ENCODE results near the gene SSU72. TPM values are rescaled to one million over a fixed set of nuclear protein-coding genes. Genes with fewer than 3 reads are reported as not detected.
"Not testable (repeated sequence)": the region's sequence is repeated elsewhere in the genome, so short reads cannot be mapped to it uniquely, and the experiment has no call there.

The SSU72 gene
- total RNA-seq, 1 donor from 2014 or later: 116 TPM

DNA sequence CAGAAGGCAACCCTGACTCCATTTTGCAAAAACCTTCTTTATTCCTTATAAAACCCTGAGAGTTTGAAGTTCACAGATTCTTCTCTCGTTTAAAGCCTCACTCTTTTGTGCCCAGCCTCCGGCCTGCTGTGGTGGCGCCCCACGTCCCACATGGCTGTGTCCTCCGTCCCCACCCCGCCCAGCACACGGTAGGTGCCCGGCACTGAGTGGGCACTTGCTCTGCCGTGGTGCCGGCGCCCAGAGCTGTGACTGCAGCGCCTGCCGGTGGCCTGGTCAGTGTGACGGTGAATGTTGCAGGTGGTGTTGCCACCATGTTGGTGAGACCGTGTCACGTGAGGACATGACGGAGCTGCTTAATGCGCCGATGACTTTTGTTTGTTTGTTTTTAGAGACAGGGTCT, 53.3 kb downstream of the SSU72 start:
- ATAC-seq: no peak
- intact Hi-C loops (cut with DNase I): no loop called here
- DNase-seq (ENCODE audit: missing footprints): peak; percentile 14

DNA sequence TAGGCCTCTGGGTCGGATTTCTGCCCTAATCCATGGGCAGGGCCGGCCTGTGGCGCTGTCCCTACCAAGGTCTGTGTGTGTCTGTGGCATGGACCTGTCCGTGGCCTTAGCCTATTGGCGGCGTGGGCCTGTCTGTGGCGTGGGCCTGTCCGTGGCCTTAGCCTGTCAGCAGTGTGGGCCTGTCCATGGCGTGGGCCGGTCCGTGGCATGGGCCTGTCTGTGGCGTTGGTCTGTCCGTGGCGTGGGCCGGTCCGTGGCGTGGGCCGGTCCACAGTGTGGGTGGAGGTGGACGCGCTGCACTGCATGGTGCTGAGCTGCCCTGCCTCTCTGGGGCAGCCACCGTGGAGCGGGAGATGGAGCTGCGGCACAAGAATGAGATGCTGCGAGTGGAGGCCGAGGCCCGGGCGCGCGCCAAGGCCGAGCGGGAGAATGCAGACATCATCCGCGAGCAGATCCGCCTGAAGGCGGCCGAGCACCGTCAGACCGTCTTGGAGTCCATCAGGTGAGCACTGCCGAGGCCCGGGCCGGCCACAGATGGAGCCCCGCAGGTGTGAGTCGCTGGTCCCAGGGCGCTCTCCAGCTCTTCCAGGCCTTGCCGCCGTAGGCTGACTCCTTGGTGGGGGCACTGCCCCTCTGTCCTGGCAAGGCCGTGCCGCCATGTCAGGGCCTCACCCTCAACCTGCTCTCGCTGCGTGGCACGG, 54.7 kb downstream of the SSU72 start:
- intact Hi-C loops (cut with DNase I): loop anchor here (10.0 kb wide), 1 partner anchor 55 kb away; the partner anchor contains the start of gene SSU72
- ATAC-seq: not testable (repeated sequence)
- peak; percentile 45 for DNase-seq (ENCODE audit: missing footprints)

DNA sequence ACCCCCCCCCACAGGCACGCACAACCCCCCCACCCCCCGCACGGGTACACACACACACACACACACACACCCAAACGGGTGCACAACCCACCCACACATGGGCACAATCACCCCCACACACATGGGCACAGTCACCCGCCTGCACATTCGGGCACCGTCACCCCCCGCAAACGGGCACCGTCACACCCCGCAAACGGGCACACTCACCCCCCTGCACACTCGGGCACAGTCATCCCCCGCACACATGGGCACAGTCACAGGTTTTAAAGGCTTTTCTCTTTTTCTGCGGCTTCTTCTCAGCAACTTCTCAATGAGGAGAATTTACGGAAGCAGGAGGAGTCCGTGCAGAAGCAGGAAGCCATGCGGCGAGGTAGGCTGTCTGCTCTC, 56.0 kb downstream of the SSU72 start:
- intact Hi-C loops (cut with DNase I): loop anchor here (10.0 kb wide), 1 partner anchor 56 kb away; the partner anchor contains the start of gene SSU72
- ATAC-seq: not testable (repeated sequence)
- DNase-seq (ENCODE audit: missing footprints): peak; percentile 27

DNA sequence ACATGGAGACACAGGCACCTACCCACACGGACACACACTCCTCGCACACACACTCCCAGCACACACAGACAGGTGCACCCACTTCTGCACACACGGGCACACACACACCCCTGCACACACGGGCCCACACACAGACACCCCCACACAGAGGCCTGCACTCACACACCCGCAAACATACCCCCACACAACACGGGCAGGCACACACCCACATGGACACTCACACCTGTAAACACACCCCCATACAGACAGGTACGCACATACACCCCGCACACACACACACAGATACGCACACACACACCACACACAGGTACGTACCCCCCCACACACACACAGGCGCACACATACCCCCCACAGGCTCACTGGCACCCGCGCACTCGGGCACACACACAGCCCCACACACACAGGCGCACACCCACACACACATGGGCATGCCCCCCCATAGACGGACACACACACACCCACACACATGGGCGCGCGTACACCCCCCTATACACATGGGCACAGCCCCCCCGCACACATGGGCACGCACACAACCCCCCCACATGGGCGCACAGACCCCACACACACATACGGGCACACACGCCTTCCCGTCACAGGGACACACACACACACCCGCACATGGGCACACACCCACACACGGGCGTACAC, 56.6 kb downstream of the SSU72 start:
- ATAC-seq (no peak), DNase-seq (ENCODE audit: missing footprints) (peak; percentile 37)
- intact Hi-C loops (cut with DNase I): loop anchor here (10.0 kb wide), 1 partner anchor 57 kb away; the partner anchor contains the start of gene SSU72

DNA sequence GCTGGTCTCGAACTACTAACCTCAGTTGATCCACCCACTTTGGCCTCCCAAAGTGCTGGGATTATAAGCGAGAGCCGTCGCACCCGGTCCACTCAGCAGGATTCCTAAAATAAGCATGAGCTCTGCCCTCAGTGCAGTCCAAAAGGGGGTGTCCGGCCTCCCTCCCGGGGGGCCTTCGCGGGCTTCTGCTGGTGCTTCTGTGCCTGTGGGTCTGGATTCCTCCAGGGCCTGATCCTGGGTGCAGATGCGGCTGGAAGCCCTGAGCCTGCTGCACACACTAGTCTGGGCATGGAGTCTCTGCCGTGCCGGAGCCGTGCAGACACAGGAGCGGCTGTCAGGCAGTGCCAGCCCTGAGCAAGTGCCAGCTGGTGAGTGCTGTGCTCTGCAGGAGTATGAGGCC, 57.7 kb downstream of the SSU72 start:
- intact Hi-C loops (cut with DNase I): loop anchor here (10.0 kb wide), 1 partner anchor 58 kb away; the partner anchor contains the start of gene SSU72
- not testable (repeated sequence) for ATAC-seq
- DNase-seq (ENCODE audit: missing footprints): peak; percentile 33

DNA sequence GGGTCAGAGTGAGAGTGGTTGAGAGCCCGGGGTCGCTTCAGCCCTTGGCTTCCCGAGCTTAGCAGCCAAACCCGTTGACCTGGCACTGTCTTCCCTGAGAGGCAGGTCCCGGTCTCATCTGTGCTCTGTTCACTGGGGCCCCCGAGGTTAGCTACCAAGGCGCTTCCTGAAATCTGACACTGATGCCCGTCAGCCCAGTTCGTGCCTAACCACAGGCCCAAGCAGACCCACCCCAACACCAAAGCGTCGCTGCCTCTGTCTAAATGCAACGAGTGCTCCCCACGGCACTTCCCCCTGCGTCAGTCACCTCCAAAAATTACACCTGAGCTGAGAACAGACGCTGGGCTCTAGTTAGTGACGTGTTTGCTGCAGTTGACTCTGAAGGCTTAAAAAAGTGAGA, 60.3 kb downstream of the SSU72 start:
- not testable (repeated sequence) for ATAC-seq
- intact Hi-C loops (cut with DNase I): loop anchor here (10.0 kb wide), 1 partner anchor 60 kb away; the partner anchor contains the start of gene SSU72
- peak; percentile 20 for DNase-seq (ENCODE audit: missing footprints)

DNA sequence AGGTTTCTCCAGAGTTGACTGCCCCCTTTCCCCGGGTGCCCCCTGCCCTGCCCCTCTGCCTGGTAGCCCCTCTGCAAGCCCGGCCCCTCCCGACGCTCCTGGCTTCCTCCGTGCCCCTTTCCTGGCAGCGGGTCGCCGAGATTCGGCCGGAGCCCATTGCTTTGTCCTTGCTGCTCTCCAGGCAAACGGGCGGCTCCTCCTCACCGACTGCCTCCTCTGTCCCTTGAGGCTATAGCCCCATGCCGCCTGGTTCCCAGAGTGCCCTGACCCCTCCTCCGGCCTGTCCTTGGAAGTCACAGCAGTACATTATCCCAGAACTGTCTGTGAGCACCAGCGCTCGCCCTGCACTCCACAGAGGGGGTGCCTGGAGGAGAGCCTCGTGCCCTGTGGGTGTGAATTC, 61.0 kb downstream of the SSU72 start:
- DNase-seq (ENCODE audit: missing footprints): peak; percentile 41
- ATAC-seq: not testable (repeated sequence)
- intact Hi-C loops (cut with DNase I): loop anchor here (10.0 kb wide), 1 partner anchor 61 kb away; the partner anchor contains the start of gene SSU72

DNA sequence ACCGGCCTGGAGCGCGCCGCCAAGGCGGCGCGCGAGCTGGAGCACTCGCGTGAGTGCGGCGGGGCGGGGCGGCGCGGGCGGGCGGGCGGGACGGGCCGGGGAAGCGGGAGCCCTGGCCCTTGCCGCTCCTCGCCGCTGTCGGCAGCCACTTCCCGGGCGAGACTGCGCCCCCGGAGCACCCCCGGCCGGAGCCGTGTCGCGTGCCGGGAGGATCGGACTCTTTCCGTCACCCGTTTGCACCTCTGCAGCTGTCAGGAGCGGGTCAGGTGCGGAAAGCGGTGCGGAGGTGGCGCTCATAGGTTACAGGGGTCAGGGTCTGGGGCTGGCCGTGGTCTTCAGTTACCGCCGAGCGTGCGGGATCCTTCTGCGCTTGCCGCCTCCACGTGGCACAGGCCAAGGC, 62.2 kb downstream of the SSU72 start:
- not testable (repeated sequence) for ATAC-seq
- DNase-seq (ENCODE audit: missing footprints): peak; percentile 55
- intact Hi-C loops (cut with DNase I): loop anchor here (10.0 kb wide), 1 partner anchor 62 kb away; the partner anchor contains the start of gene SSU72

DNA sequence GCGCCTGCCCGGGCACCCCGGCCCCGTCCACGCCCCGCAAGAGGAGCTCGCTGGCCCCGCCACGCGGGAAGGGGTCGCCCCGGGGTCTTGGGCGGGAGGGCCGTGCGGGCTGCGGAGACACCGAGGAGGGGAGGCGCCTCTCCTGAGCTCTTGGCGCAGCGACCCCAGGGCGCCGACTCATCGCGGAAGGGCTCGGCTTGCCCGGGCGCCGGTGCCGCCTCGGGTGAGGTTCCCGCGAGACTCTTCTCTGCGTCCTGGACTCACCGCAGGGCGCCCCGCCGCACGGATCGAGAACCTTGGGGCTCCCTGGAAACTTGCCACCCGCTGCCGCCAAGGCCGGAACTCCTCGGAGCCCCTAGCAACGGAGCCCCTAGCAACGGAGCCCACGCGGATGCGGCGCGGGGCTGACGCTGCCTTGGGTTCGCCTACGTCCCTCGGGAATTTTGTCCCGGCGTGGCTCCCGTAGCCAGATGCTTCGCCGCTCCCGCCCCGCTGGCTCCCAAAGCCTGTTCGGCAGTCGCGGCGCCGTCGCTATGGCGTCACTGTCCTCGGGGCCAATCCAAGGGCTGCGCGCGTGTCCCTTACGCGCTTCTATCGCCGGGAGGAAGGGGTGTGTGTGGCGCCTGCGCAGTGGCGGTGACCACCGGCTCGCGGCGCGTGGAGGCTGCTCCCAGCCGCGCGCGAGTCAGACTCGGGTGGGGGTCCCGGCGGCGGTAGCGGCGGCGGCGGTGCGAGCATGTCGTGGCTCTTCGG, 63.0 kb downstream of the SSU72 start, which contains the start of gene ATAD3A:
ATAD3A (plus strand) TSS at position 630 of the 753 bp plus-strand sequence; CDS start at position 737, 107 bp downstream.
- intact Hi-C loops (cut with DNase I): loop anchor here (10.0 kb wide), 1 partner anchor 63 kb away; the partner anchor contains the start of gene SSU72
- ATAC-seq (peak; percentile 97), DNase-seq (ENCODE audit: missing footprints) (peak; percentile 100)

DNA sequence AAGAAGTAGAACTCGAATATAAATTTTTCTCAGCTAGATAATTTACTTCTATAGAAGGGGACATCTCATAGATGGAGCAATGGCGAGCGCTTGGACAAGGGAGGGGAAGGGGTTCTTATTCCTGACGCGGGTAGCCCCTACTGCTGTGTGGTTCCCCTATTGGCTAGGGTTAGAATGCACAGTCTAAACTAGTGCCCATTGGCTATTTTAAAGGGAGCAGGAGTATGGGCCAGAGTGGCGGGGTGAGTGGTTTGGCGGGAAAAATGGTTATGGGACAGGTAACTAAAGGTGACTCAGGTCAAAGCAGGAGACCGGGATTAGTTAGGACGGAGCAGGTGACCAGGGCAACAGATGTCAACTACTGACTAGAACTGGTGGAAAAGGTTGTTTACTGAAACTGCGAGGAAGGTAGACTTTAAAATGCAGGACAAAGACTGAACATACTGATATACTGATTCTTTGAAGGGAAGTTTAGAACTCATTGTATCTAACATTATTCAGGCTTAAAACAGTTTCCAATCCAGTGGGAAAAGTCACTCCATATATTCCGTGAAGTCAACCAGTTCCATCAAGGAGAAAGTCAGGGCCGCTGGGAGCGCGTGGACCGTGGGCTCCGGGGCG, 63.6 kb downstream of the SSU72 start:
- DNase-seq (ENCODE audit: missing footprints) (peak; percentile 20), ATAC-seq (no peak)
- intact Hi-C loops (cut with DNase I): loop anchor here (10.0 kb wide), 1 partner anchor 64 kb away; the partner anchor contains the start of gene SSU72

DNA sequence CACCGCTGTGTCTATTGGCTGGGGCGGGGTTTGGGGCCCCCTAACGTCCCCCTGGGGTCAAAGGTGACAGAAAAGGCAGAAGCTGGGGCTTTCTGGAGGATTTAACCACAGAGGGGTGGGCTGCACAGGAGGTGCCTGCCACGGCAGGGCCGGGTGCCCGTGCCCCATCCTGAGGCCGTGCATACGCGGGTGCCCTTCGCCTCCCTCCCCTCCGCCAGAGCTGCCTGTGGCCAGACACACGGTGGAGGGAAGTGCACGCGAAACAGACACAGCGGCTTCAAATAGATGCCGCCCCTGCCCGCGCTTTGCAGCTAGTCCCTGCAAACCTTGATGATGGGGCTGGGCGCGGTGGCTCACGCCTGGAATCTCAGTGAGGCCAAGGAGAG, 65.2 kb downstream of the SSU72 start:
- intact Hi-C loops (cut with DNase I); ATAC-seq: not testable (repeated sequence)
- DNase-seq (ENCODE audit: missing footprints): peak; percentile 15

DNA sequence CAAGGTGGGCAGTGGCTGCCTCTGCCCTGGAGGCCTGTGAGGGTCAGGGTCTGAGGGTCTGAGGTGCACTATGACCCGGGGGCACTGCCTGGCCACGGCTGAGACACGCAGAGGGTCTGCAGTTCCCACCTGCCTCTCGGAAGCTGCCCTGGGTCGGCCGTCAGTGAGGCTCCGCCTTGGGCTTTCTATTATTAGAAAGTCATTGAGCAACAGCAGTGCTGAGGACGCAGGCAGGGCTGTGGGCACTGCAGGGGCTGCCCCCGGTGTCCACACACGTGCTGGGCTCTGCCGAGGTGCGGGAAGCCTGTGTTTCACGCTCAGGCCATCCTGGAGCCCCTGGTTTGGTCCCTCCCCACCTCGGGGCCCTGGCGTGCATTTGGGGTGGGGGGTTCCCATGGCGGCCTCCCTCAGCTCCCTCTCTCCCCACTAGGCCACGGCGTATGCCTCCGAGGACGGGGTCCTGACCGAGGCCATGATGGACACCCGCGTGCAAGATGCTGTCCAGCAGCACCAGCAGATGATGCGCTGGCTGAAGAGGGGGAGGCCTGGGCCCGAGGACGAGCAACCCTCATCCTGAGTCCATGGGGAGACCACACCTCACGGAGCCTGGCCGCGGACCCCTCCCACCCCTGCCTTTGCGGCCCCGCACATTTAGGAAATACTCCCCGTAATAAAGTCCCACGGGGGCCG, 65.7 kb downstream of the SSU72 start:
- DNase-seq (ENCODE audit: missing footprints): peak; percentile 43
- peak; percentile 38 for ATAC-seq
- intact Hi-C loops (cut with DNase I): not testable (repeated sequence)

DNA sequence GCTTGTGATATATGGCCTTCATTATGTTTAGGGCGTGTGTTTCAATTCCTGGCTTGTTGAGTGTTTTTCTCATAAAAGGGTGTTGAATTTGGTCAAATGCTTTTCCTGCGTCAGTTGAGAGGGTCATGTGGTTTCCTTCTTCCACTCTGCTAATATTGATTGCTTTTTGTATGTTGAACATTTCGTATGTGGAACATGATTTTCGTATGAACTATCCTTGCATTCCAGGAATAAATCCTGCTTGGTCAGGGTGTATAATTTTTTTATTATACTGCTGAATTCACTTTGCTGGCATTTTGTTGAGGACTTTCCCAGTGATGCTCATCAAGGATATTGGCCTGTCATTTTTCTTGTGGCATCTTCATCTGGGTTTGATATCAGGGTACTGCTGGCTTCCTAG, 67.4 kb downstream of the SSU72 start:
- intact Hi-C loops (cut with DNase I): no loop called here
- ATAC-seq: no peak
- no peak for DNase-seq (ENCODE audit: missing footprints)

DNA sequence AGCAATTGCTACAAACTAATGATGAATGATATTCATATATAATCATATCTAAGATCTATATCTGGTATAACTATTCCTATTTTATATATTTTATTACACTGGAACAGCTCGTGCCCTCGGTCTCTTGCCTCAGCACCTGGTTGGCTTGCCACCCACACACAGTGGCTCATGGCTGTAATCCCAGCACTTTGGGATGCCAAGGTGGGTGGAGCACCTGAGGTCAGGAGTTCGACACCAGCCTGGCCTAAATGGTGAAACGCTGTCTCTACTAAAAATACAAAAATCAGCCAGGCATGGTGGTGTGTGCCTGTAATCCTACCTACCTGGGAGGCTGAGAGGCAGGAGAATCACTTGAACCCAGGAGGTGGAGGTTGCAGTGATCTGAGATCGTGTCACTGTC, 68.9 kb downstream of the SSU72 start:
- intact Hi-C loops (cut with DNase I); ATAC-seq: not testable (repeated sequence)

DNA sequence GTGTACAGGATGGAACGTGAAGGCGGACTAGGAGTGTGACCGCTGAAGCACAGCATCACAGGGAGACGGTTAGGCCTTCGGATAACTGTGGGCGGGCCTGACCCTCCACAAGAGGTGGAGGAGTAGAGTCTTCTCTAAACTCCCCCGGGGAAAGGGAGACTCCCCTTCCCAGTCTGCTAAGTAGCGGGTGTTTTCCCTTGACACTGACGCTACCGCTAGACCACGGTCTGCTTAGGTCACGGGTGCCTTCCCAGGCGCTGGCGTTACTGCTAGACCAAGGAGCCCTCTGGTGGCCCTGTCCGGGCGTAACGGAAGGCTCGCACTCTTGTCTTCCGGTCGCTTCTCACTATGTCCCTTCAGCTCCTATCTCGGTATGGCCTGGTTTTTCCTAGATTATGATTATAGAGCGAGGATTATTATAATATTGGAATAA, 69.3 kb downstream of the SSU72 start:
- ATAC-seq (peak; percentile 56), DNase-seq (ENCODE audit: missing footprints) (peak; percentile 69)
- intact Hi-C loops (cut with DNase I): not testable (repeated sequence)

More for the DNA sequence above, 68.9 kb downstream of the SSU72 start:
- DNase-seq (ENCODE audit: missing footprints): peak; percentile 41

DNA sequence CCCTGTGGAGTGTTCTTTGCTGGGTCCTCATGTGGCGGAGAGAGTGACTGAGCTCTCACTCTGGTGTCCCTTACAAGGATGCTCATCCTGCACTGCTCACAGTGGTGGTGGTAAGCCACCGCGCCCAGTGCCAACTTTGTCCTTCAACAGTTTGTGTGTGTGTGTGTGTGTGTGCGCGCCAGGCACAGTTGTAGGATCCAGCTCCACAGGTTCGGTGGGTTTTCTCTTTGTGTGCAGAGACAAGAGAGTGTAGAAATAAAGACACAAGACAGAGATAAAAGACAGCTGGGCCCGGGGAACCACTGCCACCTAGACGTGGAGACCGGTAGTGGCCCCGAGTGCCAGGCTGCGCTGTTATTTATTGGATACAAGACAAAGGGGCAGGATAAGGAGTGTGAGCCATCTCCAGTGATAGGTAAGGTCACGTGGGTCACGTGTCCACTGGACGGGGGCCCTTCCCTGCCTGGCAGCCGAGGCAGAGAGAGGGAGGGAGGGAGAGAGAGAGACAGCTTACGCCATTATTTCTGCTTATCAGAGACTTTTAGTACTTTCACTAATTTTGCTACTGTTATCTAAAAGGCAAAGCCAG, 69.8 kb downstream of the SSU72 start:
- ATAC-seq: peak; percentile 58
- DNase-seq (ENCODE audit: missing footprints): peak; percentile 76
- intact Hi-C loops (cut with DNase I): not testable (repeated sequence)

DNA sequence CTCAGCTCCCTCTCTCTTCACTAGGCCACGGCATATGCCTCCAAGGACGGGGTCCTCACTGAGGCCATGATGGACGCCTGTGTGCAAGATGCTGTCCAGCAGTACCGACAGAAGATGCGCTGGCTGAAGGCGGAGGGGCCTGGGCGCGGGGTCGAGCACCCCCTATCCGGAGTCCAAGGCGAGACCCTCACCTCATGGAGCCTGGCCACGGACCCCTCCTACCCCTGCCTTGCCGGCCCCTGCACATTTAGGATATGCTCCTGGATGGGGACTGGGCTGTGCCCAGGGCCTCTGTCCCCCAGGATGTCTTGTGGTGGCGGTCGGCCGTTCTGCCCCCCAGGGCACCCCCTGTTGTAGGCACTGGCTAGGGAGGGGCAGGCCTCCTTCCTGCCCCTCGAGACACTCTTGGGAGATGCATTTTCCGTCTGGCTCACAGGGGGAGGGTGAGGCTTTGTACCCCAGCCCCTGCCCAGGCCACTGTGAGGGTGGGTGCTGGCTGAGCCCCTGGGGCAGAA, 79.1 kb downstream of the SSU72 start:
- ATAC-seq; intact Hi-C loops (cut with DNase I): not testable (repeated sequence)
- DNase-seq (ENCODE audit: missing footprints): peak; percentile 67

Data from Right ventricle myocardium inferior (tissue), 1 donor.